H1 (cell line): ENCODE results near the gene P3H2.

ENCODE experiments used
- CHD2 ChIP-seq: IDR thresholded peaks from 2 replicates; pipeline ENCODE4 v1.6.1; 2012; ENCODE audit warnings: low read length, improper control_type of control experiment
- EGR1 ChIP-seq: IDR thresholded peaks from 2 replicates; pipeline ENCODE4 v1.6.1; 2011; ENCODE audit warnings: low read depth, low read length, borderline replicate concordance
- EP300 ChIP-seq, 2 experiments: IDR thresholded peaks; 1 replicate in 1 of 2; 2 replicates in 1 of 2; pipeline ENCODE4 v1.6.1; 2011 to 2012; ENCODE audit warnings: low read depth in 2 of 2, low read length in 2 of 2, mild to moderate bottlenecking in 2 of 2, borderline replicate concordance in 1 of 2, inconsistent platforms in 1 of 2, moderate library complexity in 1 of 2
- GABPA ChIP-seq: IDR thresholded peaks from 2 replicates; pipeline ENCODE4 v1.6.1; 2011; ENCODE audit warnings: mild to moderate bottlenecking, low read length, moderate library complexity, borderline replicate concordance; ENCODE audit not compliant: insufficient read depth
- POLR2A ChIP-seq, 2 experiments: IDR thresholded peaks; 1 replicate in 1 of 2; 2 replicates in 1 of 2; pipeline ENCODE4 v1.6.1; 2011; ENCODE audit warnings: low read depth in 2 of 2, low read length in 2 of 2, mild to moderate bottlenecking in 2 of 2; ENCODE audit errors: control extremely low read depth in 1 of 2
- SP2 ChIP-seq: IDR thresholded peaks from 2 replicates; pipeline ENCODE4 v1.6.1; 2012; ENCODE audit warnings: mild to moderate bottlenecking, low read length, inconsistent platforms
- TEAD4 ChIP-seq: IDR thresholded peaks from 2 replicates; pipeline ENCODE4 v1.6.1; 2012; ENCODE audit warnings: low read depth, low read length, inconsistent platforms, mixed read lengths
- TF ChIP-seq, protein P1 (sequence below), 3 experiments: IDR thresholded peaks; 1 replicate in 2 of 3; 2 replicates in 1 of 3; pipeline versions ENCODE4 v1.5.1 to v1.6.1; 2011; ENCODE audit warnings: low read length in 3 of 3, mild to moderate bottlenecking in 3 of 3, inconsistent platforms in 2 of 3, low read depth in 1 of 3, moderate library complexity in 1 of 3; ENCODE audit not compliant: insufficient read depth in 1 of 3; ENCODE audit errors: control extremely low read depth in 1 of 3
- TF ChIP-seq, protein P2 (sequence below): IDR thresholded peaks from 2 replicates; pipeline ENCODE4 v1.6.1; 2012; ENCODE audit warnings: inconsistent platforms
- TF ChIP-seq, protein P3 (sequence below): IDR thresholded peaks from 2 replicates; pipeline ENCODE4 v1.6.1; 2011; ENCODE audit warnings: low read length, improper control_type of control experiment

DNA sequence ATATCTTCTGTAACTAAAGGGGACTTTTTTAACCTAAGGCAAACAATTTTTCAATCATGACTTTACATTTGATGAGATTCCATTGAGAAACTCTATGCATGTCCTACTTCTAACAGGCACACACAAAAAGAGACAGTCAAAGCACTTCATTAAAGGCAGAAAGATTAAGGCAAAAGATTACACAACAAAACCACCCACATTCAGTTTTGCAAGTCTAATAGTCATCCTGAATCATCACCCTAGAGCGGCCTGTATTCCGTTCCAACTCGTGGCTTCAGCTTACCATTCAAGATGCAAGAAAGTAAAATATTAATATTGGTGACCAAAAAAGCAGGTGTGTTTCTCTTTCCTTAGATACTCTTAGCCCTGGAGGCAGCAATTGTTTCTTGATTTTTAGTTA, 205.9 kb downstream of the P3H2 start:
- TF ChIP-seq CHD2 = no peak
- TF ChIP-seq, protein P1, sequence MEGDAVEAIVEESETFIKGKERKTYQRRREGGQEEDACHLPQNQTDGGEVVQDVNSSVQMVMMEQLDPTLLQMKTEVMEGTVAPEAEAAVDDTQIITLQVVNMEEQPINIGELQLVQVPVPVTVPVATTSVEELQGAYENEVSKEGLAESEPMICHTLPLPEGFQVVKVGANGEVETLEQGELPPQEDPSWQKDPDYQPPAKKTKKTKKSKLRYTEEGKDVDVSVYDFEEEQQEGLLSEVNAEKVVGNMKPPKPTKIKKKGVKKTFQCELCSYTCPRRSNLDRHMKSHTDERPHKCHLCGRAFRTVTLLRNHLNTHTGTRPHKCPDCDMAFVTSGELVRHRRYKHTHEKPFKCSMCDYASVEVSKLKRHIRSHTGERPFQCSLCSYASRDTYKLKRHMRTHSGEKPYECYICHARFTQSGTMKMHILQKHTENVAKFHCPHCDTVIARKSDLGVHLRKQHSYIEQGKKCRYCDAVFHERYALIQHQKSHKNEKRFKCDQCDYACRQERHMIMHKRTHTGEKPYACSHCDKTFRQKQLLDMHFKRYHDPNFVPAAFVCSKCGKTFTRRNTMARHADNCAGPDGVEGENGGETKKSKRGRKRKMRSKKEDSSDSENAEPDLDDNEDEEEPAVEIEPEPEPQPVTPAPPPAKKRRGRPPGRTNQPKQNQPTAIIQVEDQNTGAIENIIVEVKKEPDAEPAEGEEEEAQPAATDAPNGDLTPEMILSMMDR (IDR thresholded peaks at IDR 0.05; ENCODE audit: control extremely low read depth in 1 of 3, insufficient read depth in 1 of 3, low read depth in 1 of 3, low read length in 3 of 3) = no peak
- TF ChIP-seq SP2 = no peak
- TF ChIP-seq POLR2A (IDR thresholded peaks at IDR 0.05; ENCODE audit: control extremely low read depth in 1 of 2, low read depth in 2 of 2, low read length in 2 of 2) = no peak
- TF ChIP-seq TEAD4 = no peak
- TF ChIP-seq, protein P2, sequence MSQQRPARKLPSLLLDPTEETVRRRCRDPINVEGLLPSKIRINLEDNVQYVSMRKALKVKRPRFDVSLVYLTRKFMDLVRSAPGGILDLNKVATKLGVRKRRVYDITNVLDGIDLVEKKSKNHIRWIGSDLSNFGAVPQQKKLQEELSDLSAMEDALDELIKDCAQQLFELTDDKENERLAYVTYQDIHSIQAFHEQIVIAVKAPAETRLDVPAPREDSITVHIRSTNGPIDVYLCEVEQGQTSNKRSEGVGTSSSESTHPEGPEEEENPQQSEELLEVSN = no peak
- TF ChIP-seq, protein P3, sequence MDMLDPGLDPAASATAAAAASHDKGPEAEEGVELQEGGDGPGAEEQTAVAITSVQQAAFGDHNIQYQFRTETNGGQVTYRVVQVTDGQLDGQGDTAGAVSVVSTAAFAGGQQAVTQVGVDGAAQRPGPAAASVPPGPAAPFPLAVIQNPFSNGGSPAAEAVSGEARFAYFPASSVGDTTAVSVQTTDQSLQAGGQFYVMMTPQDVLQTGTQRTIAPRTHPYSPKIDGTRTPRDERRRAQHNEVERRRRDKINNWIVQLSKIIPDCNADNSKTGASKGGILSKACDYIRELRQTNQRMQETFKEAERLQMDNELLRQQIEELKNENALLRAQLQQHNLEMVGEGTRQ = no peak
- TF ChIP-seq GABPA = no peak
- no peak for TF ChIP-seq EP300 (IDR thresholded peaks at IDR 0.05; ENCODE audit: borderline replicate concordance in 1 of 2, low read depth in 2 of 2, low read length in 2 of 2)
- no peak for TF ChIP-seq EGR1
